H1 (cell line): ENCODE data around the gene PLPP4.

Experiments used
- BACH1 ChIP-seq: IDR thresholded peaks from 2 replicates; pipeline ENCODE4 v1.6.1; 2012; ENCODE audit warnings: low read length, improper control_type of control experiment
- CBX5 ChIP-seq: fragments of 300-800, 300-1000 bp; sonication (generic); IDR thresholded peaks from 2 replicates; pipeline ENCODE4 v1.7.1; 2016; ENCODE audit warnings: antibody characterized with exemption, low read length, low read depth
- EZH2 ChIP-seq: fragments of 200-600 bp; sonication (generic); IDR thresholded peaks from 2 replicates; pipeline ENCODE4 v1.7.1; 2012; ENCODE audit warnings: low read depth, mild to moderate bottlenecking, moderate library complexity, low read length, inconsistent platforms; ENCODE audit not compliant: severe bottlenecking
- FOSL1 ChIP-seq: IDR thresholded peaks from 2 replicates; pipeline ENCODE4 v1.6.1; 2011; ENCODE audit warnings: mild to moderate bottlenecking, low read depth, low read length, moderate library complexity; ENCODE audit not compliant: insufficient read depth
- MAFK ChIP-seq: IDR thresholded peaks from 2 replicates; pipeline ENCODE4 v1.6.1; 2012; ENCODE audit warnings: low read depth, mild to moderate bottlenecking, improper control_type of control experiment, low read length
- MAX ChIP-seq: IDR thresholded peaks from 2 replicates; pipeline ENCODE4 v1.6.1; 2012; ENCODE audit warnings: inconsistent platforms
- ZNF274 ChIP-seq: IDR thresholded peaks from 2 replicates; pipeline ENCODE4 v1.7.0; 2012; ENCODE audit warnings: low read length, borderline replicate concordance; ENCODE audit errors: extremely low read depth
- TF ChIP-seq, protein P1 (sequence below), 3 experiments: IDR thresholded peaks; 1 replicate in 2 of 3; 2 replicates in 1 of 3; pipeline versions ENCODE4 v1.5.1 to v1.6.1; 2011; ENCODE audit warnings: low read length in 3 of 3, mild to moderate bottlenecking in 3 of 3, inconsistent platforms in 2 of 3, low read depth in 1 of 3, moderate library complexity in 1 of 3; ENCODE audit not compliant: insufficient read depth in 1 of 3; ENCODE audit errors: control extremely low read depth in 1 of 3

DNA sequence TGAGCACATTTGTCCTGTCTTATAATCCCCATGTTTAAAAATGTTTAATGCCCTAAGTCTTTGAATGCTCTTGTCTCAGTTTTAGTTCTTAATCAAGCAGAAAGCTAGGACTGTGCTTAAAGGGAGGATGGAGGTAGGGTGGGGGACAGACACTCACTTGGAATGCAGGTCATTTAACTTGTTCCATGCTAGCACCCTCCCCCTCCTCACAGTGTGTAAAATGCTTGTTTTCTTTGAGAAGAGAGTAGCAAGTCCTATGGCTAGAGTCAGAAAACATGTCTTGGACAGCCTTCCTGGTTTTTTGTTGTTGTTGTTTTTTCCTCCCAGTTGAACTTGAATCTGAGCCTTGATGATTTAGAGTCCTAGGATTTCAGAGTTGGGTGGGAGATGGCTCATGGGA is 114.2 kb downstream of the PLPP4 start:
- TF ChIP-seq, protein P1, sequence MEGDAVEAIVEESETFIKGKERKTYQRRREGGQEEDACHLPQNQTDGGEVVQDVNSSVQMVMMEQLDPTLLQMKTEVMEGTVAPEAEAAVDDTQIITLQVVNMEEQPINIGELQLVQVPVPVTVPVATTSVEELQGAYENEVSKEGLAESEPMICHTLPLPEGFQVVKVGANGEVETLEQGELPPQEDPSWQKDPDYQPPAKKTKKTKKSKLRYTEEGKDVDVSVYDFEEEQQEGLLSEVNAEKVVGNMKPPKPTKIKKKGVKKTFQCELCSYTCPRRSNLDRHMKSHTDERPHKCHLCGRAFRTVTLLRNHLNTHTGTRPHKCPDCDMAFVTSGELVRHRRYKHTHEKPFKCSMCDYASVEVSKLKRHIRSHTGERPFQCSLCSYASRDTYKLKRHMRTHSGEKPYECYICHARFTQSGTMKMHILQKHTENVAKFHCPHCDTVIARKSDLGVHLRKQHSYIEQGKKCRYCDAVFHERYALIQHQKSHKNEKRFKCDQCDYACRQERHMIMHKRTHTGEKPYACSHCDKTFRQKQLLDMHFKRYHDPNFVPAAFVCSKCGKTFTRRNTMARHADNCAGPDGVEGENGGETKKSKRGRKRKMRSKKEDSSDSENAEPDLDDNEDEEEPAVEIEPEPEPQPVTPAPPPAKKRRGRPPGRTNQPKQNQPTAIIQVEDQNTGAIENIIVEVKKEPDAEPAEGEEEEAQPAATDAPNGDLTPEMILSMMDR (IDR thresholded peaks at IDR 0.05; ENCODE audit: control extremely low read depth in 1 of 3, insufficient read depth in 1 of 3, low read depth in 1 of 3, low read length in 3 of 3), result no peak
- TF ChIP-seq CBX5 (no peak), EZH2 (no peak), FOSL1 (no peak), MAX (no peak), ZNF274 (no peak), BACH1 (no peak), MAFK (no peak)
